HG03135 (cell line): ENCODE measurements around the gene CTNNBL1.

Experiments
- ATAC-seq: cut with Tn5 transposase; IDR thresholded peaks from one replicate; pipeline ENCODE4 v1.9.1; 2021; ENCODE audit warnings: mild to moderate bottlenecking, moderate library complexity; ENCODE audit not compliant: unreplicated experiment

The CTNNBL1 gene

DNA sequence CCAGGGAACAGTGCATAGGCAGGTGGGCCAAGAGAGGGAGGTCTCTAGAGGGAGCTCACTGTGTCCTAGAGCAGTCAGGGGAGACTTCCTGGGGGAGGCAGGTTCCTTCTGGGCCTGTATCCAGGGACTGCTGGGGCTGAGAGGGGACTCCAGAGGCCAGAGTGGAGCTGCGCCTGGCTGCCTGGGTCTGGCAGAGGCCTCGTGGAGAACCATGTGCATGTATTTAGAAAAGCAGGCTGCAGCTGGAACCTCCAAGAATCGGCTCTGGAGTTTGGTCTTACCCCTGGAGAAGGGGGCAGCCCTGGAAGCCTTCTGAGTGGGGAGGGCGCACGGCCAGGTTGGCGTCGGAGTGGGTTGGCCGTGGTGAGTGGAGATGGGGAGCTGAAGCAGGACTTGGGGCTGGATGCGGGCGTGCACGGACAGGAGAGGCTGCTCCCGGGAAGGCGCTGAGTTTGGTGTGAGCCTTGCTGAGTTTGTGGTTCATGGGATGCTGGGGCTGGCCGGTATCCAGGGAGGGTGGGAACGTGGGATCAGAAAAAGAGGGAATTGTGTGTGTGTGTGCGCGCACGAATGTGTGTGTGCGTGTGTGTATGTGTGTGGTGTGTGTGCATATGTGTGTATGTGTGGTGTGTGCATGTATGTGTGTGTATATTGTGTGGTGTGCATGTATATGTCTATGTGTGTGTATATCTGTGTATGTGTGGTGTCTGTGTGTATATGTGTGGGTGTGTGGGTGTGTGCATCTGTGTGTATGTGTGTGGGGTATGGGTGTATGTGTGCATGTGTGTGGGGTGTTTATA lies 219.9 kb downstream of the CTNNBL1 start:
- no peak for ATAC-seq

DNA sequence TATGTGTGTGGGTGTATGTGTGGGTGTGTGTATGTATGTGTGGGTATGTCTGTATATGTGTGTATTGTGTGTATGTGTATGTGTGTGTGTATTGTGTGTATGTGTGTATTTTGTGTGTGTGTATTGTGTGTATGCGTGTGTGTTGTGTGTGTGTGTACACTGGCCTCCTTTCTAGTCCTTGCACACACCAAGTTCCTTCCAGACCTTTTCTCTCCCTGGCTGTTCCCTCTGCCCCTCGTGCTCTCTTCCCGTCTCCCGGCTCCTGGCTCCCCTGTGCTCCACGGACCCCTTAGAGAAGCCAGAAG lies 220.5 kb downstream of the CTNNBL1 start:
- ATAC-seq, result no peak

DNA sequence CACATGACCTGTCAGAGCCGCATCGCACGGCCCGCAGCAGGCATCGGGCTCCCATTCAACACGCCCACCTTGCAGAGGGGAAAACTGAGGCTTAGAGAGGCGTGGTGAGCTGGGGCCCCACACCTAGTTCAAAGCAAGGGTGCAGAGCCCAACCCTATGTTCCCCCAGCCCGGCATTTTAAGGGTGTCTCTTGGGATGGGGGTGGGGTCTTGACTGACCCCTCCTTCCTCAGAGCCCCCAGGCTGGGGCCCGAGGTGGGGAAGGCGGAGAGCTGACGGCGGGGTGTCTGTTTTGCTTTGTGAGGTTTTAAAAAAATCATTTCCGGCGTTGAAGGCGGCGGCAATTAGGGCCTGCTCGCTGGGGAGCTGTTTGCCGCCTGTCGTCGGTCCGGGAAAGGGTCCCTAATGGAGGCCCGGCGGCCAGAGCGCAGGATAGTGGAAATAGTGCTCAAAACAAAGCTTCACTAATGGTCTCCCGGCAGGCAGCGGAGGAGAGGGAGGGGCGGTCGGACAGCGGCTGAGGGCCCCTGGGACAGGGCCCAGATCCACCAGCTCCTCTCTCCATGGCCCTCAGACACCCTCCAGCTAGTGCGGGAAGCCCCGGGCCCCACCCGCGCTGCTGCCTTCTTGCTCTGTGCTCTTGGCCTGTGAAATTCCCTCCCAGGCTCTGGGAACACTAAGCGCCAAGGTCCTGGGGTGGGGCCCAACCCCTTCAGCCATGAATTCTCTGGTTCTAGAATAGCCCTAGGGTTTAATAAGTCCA lies 221.0 kb downstream of the CTNNBL1 start:
- no peak for ATAC-seq

- no peak for ATAC-seq
These were observed 221.6 kb downstream of the CTNNBL1 start for GRCh38 chr20:37915434-37915787.

GRCh38 chr20:37915800-37916570 lies 222.2 kb downstream of the CTNNBL1 start:
- no peak for ATAC-seq

GRCh38 chr20:37917461-37917860 lies 223.6 kb downstream of the CTNNBL1 start:
- no peak for ATAC-seq

- no peak for ATAC-seq
These were observed 224.2 kb downstream of the CTNNBL1 start for GRCh38 chr20:37918035-37918434.

- no peak for ATAC-seq
These were observed 225.7 kb downstream of the CTNNBL1 start for GRCh38 chr20:37919389-37920040.

DNA sequence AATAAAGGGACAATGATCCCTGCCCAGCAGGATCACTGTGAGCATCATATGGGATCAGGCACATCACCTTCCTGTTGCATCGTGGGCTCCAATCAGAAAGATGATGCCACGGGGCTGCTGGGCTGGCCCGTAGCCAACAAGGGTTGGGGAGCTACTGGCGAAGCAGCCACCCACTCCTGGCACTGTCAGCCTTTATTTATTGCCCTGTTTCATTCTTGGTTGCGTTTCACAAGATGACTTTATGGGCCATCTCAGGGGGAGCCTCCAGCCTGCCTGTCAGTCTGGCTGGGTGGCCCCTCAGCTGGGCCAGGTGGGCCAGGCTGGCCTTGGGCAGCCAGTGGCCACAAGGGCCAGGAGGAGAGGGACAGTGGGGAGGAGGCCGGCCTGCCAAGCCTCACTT lies 226.4 kb downstream of the CTNNBL1 start:
- no peak for ATAC-seq

- no peak for ATAC-seq
These were observed 227.0 kb downstream of the CTNNBL1 start for GRCh38 chr20:37920679-37921322.

GRCh38 chr20:37921341-37921929 lies 227.6 kb downstream of the CTNNBL1 start:
- ATAC-seq, result peak; percentile 68
